GM23338 (cell line): ENCODE data around the gene COX20. TPM values are rescaled to one million over a fixed set of nuclear protein-coding genes. Genes with fewer than 3 reads are reported as not detected.
A peak's percentile ranks its signal among the peaks of the same experiment; 100 is the strongest.

Source experiments
- ATAC-seq: fragments of 200-7000 bp; cut with Tn5 transposase; 3 replicates; pipeline ENCODE4 v1.9.1; 2020
- DNase-seq: peaks from one replicate; pipeline ENCODE4 v3.0.0-alpha.2; 2015; ENCODE audit warnings: low spot score
- H2AFZ ChIP-seq: fragments of 200-600 bp; sonication (generic); 2 replicates; pipeline ENCODE4 v1.8.0; 2016; ENCODE audit warnings: antibody characterized with exemption, mild to moderate bottlenecking, moderate library complexity
- H3F3A ChIP-seq: fragments of 200-600 bp; sonication (generic); replicated peaks from 2 replicates; pipeline ENCODE4 v1.8.0; 2017; ENCODE audit warnings: antibody characterized with exemption, mixed run types, low read depth
- H3K27ac ChIP-seq: fragments of 200-600 bp; sonication (generic); 2 replicates; pipeline ENCODE4 v1.6.1; 2016; ENCODE audit warnings: low read depth
- H3K27me3 ChIP-seq: fragments of 200-600 bp; sonication (generic); 2 replicates; pipeline ENCODE4 v1.8.0; 2016; ENCODE audit warnings: mild to moderate bottlenecking, mixed run types, moderate library complexity; ENCODE audit not compliant: insufficient read depth
- H3K36me3 ChIP-seq: fragments of 200-600 bp; sonication (generic); 2 replicates; pipeline ENCODE4 v1.8.0; 2016; ENCODE audit warnings: mild to moderate bottlenecking; ENCODE audit not compliant: insufficient read depth
- H3K4me1 ChIP-seq: fragments of 200-600 bp; sonication (generic); 2 replicates; pipeline ENCODE4 v1.8.0; 2016; ENCODE audit warnings: mild to moderate bottlenecking, moderate library complexity; ENCODE audit not compliant: insufficient read depth
- H3K4me2 ChIP-seq: fragments of 200-600 bp; sonication (generic); 2 replicates; pipeline ENCODE4 v1.7.1; 2017; ENCODE audit warnings: mixed run types
- H3K4me3 ChIP-seq: fragments of 200-600 bp; sonication (generic); 2 replicates; pipeline ENCODE4 v1.6.1; 2016; ENCODE audit warnings: mixed run types
- H3K79me2 ChIP-seq: fragments of 200-600 bp; sonication (generic); replicated peaks from 2 replicates; pipeline ENCODE4 v1.8.0; 2017; ENCODE audit warnings: mild to moderate bottlenecking; ENCODE audit not compliant: insufficient read depth
- H3K9me2 ChIP-seq: fragments of 200-600 bp; sonication (generic); 2 replicates; pipeline ENCODE4 v1.8.0; 2017; ENCODE audit not compliant: insufficient read depth
- H4K20me1 ChIP-seq: fragments of 200-600 bp; sonication (generic); replicated peaks from 2 replicates; pipeline ENCODE4 v1.8.0; 2017; ENCODE audit warnings: mild to moderate bottlenecking; ENCODE audit not compliant: insufficient read depth
- H3K27ac Mint-ChIP-seq: 2 replicates; pipeline ENCODE4 v1.8.0; 2020; ENCODE audit warnings: inconsistent platforms, mild to moderate bottlenecking, moderate library complexity, mixed read lengths
- H3K27me3 Mint-ChIP-seq: 3 replicates; pipeline ENCODE4 v1.8.0; 2022; ENCODE audit warnings: low read depth, mild to moderate bottlenecking, moderate library complexity, mixed read lengths, inconsistent platforms; ENCODE audit not compliant: insufficient read depth, poor library complexity
- H3K36me3 Mint-ChIP-seq: 3 replicates; pipeline ENCODE4 v1.8.0; 2021; ENCODE audit warnings: low read depth, mild to moderate bottlenecking, inconsistent platforms, moderate library complexity, mixed read lengths
- H3K4me1 Mint-ChIP-seq: 3 replicates; pipeline ENCODE4 v1.8.0; 2020; ENCODE audit warnings: mild to moderate bottlenecking, inconsistent platforms, mixed read lengths
- H3K4me3 Mint-ChIP-seq: 3 replicates; pipeline ENCODE4 v1.8.0; 2021; ENCODE audit warnings: moderate library complexity, mild to moderate bottlenecking, inconsistent platforms, mixed read lengths
- H3K9me3 Mint-ChIP-seq: 3 replicates; pipeline ENCODE4 v1.8.0; 2020; ENCODE audit warnings: moderate library complexity, mild to moderate bottlenecking, inconsistent platforms, mixed read lengths
- CREB1 ChIP-seq: fragments of 250-450 bp; sonication (Bioruptor Pico); IDR thresholded peaks from 2 replicates; pipeline ENCODE4 v1.5.0; 2020; ENCODE audit warnings: low read depth, mild to moderate bottlenecking, moderate library complexity
- ETS1 ChIP-seq: IDR thresholded peaks from 2 replicates; pipeline ENCODE4 v1.6.1; 2016; ENCODE audit warnings: antibody characterized with exemption
- EZH2phosphoT487 ChIP-seq: fragments of 200-600 bp; sonication (generic); IDR thresholded peaks from one replicate; pipeline ENCODE4 v1.8.1; 2018; ENCODE audit warnings: antibody characterized with exemption; ENCODE audit not compliant: unreplicated experiment
- JUNB ChIP-seq: IDR thresholded peaks from one replicate; pipeline ENCODE4 v1.6.1; 2016; ENCODE audit warnings: antibody characterized with exemption; ENCODE audit not compliant: unreplicated experiment
- POLR2AphosphoS5 ChIP-seq: IDR thresholded peaks from 2 replicates; pipeline ENCODE4 v1.6.1; 2016; ENCODE audit warnings: antibody characterized with exemption, low read depth
- STAT1 ChIP-seq: IDR thresholded peaks from one replicate; pipeline ENCODE4 v1.6.1; 2016; ENCODE audit warnings: antibody characterized with exemption; ENCODE audit not compliant: unreplicated experiment
- ZNF114 ChIP-seq: fragments of 250-450 bp; sonication (Bioruptor Pico); IDR thresholded peaks from 2 replicates; pipeline ENCODE4 v1.5.0; 2020; ENCODE audit warnings: mild to moderate bottlenecking, moderate library complexity
- ZNF331 ChIP-seq: fragments of 250-450 bp; sonication (Bioruptor Pico); IDR thresholded peaks from 2 replicates; pipeline ENCODE4 v1.5.0; 2020; ENCODE audit warnings: low read depth, mild to moderate bottlenecking, moderate library complexity
- ZNF462 ChIP-seq: fragments of 250-450 bp; sonication (Bioruptor Pico); IDR thresholded peaks from 2 replicates; pipeline ENCODE4 v1.5.0; 2020; ENCODE audit warnings: mild to moderate bottlenecking, moderate library complexity
- polyA plus RNA-seq: library from polyadenylated mRNA; unstranded; fragments of >200 nt; fragmentation: Nextera tagmentation; extraction: Ambion mirVana; gene quantifications from 2 replicates; pipeline ENCODE4 v1.2.1, GENCODE V29; 2016
- total RNA-seq: library from RNA; depleted of rRNA; stranded (reverse); fragments of >200 nt; shearing (Covaris generic); gene quantifications from 2 replicates; pipeline ENCODE4 v1.2.3, GENCODE V29; 2014

The COX20 gene
- total and polyA plus RNA-seq, 2 experiments from 2014 or later, result 19.3 to 175 TPM

GRCh38 chr1:244881552-244882280 is 46.3 kb downstream of the COX20 start:
- H3K27ac ChIP-seq, result no peak overlapping the region
- peaks cover 4% of the 10 kb centered on the region; the same call in 1 of the 2 replicates for H3K4me1 ChIP-seq
- no peak overlapping the region for H3K27ac Mint-ChIP-seq
- H3K4me3 ChIP-seq, result no peak overlapping the region
- H3K4me3 Mint-ChIP-seq, result no peak overlapping the region
- H3F3A ChIP-seq, result no peaks in the 10 kb centered on the region
- H3K4me1 Mint-ChIP-seq, result peaks cover 14% of the 10 kb centered on the region
- no peak for DNase-seq
- H3K27me3 Mint-ChIP-seq, result peaks cover 9% of the 10 kb centered on the region
- no peaks in the 10 kb centered on the region for H3K36me3 ChIP-seq
- TF ChIP-seq ZNF462 (CRISPR knock-in tag) (no peak), ETS1 (no peak), POLR2AphosphoS5 (no peak), EZH2phosphoT487 (no peak), CREB1 (CRISPR knock-in tag) (no peak), JUNB (no peak), STAT1 (no peak), ZNF331 (CRISPR knock-in tag) (no peak), ZNF114 (CRISPR knock-in tag) (no peak)
- H4K20me1 ChIP-seq, result no peaks in the 10 kb centered on the region
- peak overlapping the region; percentile 98 for H2AFZ ChIP-seq
- no peaks in the 10 kb centered on the region for H3K27me3 ChIP-seq
- H3K4me2 ChIP-seq, result peak overlapping the region; percentile 48; the same call in 1 of the 2 replicates
- H3K9me3 Mint-ChIP-seq, result no peaks in the 10 kb centered on the region
- no peaks in the 10 kb centered on the region for H3K9me2 ChIP-seq
- H3K79me2 ChIP-seq, result no peaks in the 10 kb centered on the region
- H3K36me3 Mint-ChIP-seq, result no peaks in the 10 kb centered on the region
- ATAC-seq, result peak; percentile 84
